GM19397 (cell line): ENCODE results near the gene PAIP2.
"Not testable (repeated sequence)": the region's sequence is repeated elsewhere in the genome, so short reads cannot be mapped to it uniquely, and the experiment has no call there.

Experiments used
- ATAC-seq: cut with Tn5 transposase; IDR thresholded peaks from one replicate; pipeline ENCODE4 v1.9.1; 2021; ENCODE audit warnings: mild to moderate bottlenecking, moderate library complexity; ENCODE audit not compliant: unreplicated experiment

The PAIP2 gene

DNA sequence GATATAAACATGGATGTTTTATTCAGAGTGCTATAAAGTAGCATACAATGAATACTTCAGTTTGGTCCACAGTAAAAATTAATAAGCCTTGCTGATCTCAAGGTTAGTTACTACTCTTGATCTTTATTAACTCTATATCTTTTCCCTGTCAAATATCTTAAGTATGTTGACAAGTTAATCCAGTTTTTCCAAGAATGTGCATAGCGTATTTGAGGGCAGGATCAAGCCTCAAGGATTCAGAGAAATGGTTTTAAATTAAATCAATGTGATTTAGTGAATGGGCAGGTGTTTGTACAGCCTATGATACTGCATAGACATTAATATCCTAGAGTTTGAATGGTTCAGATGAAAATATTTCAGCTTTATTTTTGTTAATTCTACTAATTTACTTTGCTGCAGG, 27.4 kb upstream of the PAIP2 start:
- ATAC-seq: no peak

DNA sequence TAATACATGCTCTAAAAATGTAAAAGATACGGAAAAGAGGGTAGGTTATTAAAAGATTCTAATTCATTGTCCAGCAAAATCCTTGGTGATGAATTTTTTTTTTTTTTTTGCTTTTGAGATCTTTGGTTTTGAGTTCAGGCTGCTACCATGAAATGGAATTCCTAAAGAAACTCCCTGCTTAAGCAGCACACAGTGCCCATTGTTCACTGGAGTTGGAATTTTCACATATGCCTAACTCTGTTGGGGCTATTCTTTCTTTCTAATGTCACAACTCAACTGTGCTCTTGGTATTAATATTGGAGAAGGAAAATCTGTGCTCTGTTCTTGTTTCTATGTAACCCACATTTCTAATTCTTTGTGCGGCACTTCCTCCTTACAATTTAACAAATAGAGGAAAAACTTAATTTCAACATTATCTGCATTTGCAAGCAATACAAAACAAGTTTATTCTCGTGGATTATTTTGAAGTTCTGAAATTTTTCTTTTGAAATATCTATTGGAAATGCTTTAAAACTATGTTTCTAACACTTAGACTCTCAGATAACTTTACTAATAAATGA, 26.5 kb upstream of the PAIP2 start:
- ATAC-seq: no peak

DNA sequence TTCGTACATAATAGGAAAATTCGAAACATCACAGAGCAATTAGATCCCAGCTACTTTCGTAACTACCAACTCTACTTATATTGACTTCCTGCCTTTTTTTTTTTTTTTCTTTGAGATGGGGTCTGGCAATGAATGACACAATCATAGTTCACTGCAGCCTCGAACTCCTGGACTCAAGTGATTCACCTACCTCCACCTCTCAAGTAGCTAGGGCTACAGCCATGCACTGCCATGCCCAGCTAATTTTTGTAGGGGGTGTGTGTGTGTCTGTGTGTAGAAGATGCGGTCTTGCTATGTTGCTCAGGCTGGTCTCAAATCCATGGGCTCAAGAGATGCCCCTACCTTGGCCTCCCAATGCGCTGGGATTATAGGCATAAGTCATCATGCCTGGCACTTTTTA, 5.8 kb upstream of the PAIP2 start:
- ATAC-seq: no peak

DNA sequence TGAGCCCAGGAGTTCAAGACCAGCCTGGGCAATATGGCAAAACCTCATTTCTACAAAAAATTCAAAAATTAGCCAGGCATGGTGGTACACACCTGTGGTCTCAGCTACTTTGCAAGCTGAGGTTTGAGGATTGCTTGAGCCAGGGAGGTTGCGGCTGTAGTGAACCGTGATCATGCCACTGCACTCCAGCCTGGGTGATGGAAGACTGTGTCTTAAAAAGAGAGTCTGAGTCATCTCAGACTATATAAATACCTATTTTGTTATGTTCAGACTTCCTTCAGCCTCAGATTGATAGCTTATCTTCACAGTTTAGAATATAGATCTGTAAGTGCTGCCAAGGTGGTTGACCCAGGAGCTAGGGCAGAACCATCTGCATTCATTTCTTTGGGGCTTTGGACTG, 1.6 kb upstream of the PAIP2 start:
- no peak for ATAC-seq

GRCh38 chr5:139341187-139341688, 416 bp upstream of the PAIP2 start:
- no peak for ATAC-seq

DNA sequence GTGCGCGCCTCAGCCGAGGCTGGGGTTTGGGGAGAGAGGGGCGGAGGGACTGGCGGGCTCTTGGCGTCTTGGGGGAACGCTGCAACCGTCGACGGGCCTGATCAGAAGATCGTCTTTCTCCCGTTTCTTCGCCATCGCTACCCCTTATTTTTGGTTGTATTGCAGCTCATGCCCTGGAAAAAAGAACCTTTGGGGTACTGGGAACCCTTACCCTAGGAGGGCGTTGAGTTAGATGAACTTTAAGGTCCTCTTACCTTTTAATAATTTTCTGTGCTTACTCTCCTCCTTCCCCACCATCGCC, 719 bp downstream of the PAIP2 start:
- peak; percentile 51 for ATAC-seq

DNA sequence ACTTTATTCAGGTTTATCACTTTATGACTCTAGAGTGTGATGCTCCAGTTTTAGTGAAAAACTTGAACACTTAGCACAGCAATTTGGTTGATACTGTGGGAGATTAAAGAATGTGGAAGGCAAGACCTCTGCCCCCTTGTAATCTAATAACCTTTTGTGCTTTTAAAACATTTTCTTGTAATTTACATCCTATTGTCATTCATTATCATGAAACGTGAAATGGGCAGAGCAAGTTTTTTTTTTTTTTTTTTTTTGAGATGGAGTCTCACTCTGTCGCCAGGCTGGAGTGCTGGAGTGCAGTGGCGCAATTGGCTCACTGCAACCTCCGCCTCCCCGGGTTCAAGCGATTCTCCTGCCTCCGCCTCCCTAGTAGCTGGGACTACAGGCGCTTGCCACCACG, 1.8 kb downstream of the PAIP2 start:
- ATAC-seq: no peak

- ATAC-seq: no peak
Observed at GRCh38 chr5:139344177-139344576, 2.5 kb downstream of the PAIP2 start.

DNA sequence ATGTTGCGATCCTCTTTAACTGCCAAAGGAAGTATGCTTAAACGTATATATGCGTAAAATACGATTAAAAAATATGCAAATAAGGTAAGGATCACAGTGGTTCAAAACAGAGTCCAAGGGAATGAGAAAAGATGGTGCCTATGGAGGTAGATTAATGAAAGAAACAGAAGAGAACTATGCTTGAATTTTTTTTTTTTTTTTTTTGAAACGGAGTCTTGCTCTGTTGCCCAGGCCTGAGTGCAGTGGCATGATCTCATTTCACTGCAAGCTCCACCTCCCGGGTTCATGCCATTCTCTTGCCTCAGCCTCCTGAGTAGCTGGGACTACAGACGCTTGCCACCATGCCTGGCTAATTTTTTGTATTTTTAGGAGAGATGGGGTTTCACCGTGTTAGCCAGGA, 3.8 kb downstream of the PAIP2 start:
- ATAC-seq: not testable (repeated sequence)

- not testable (repeated sequence) for ATAC-seq
Observed at GRCh38 chr5:139347863-139348262, 6.2 kb downstream of the PAIP2 start.

- no peak for ATAC-seq
Observed at GRCh38 chr5:139354186-139354585, 12.5 kb downstream of the PAIP2 start.

DNA sequence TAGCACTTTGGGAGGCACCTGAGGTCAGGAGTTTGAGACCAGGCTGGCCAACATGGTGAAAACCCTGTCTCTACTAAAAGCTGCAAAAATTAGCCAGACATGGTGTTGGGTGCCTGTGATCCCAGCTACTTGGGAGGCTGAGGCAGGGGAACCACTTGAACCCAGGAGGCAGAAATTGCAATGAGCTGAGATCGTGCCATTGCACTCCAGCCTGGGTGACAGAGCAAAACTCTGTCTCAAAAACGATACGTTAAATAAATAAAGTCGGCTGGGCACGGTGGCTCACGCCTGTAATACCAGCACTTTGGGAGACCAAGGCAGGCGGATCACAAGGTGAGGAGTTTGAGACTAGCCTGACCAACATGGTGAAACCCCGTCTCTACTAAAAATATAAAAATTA, 14.2 kb downstream of the PAIP2 start:
- not testable (repeated sequence) for ATAC-seq

- ATAC-seq: no peak
Observed at GRCh38 chr5:139358064-139358463, 16.4 kb downstream of the PAIP2 start.

- no peak for ATAC-seq
Observed at GRCh38 chr5:139360384-139360783, 18.7 kb downstream of the PAIP2 start.

- no peak for ATAC-seq
Observed at GRCh38 chr5:139361835-139362429, 20.3 kb downstream of the PAIP2 start.

DNA sequence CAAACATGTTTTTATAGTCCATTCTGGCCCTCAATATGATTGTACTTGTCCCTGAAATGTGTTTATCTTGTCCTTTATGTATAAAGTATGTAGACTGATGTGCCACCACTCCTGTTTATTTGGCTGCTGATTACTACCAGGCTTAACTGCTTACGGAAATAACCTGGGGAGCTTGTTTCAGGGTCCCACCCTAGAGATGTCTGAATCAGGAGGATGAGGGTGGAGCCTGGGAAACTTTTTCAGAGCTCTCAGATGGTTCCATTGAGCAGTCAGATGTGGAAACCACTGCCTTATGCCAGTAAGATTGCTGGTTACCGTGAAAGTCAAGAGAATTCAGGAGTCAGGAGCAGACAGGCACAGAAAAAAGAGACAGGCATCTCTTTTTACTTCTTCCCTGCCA, 22.3 kb downstream of the PAIP2 start:
- no peak for ATAC-seq

- no peak for ATAC-seq
Observed at GRCh38 chr5:139364466-139364865, 22.8 kb downstream of the PAIP2 start.

DNA sequence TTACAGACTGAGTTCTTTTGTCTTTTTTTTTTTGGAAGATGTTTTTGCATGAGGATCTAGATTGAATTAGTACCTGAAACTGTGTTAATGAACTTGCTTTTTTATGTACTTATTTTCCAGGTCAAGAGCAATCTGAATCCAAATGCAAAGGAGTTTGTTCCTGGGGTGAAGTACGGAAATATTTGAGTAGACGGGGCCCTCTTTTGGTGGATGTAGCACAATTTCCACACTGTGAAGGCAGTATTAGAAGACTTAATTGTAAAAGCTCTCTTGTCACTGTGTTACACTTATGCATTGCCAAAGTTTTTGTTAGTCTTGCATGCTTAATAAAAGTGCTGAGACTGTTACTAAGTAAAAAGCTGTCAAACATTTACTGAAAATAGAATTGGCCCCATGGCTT, 27.0 kb downstream of the PAIP2 start:
- no peak for ATAC-seq

- ATAC-seq: no peak
Observed at GRCh38 chr5:139369181-139369580, 27.5 kb downstream of the PAIP2 start.

DNA sequence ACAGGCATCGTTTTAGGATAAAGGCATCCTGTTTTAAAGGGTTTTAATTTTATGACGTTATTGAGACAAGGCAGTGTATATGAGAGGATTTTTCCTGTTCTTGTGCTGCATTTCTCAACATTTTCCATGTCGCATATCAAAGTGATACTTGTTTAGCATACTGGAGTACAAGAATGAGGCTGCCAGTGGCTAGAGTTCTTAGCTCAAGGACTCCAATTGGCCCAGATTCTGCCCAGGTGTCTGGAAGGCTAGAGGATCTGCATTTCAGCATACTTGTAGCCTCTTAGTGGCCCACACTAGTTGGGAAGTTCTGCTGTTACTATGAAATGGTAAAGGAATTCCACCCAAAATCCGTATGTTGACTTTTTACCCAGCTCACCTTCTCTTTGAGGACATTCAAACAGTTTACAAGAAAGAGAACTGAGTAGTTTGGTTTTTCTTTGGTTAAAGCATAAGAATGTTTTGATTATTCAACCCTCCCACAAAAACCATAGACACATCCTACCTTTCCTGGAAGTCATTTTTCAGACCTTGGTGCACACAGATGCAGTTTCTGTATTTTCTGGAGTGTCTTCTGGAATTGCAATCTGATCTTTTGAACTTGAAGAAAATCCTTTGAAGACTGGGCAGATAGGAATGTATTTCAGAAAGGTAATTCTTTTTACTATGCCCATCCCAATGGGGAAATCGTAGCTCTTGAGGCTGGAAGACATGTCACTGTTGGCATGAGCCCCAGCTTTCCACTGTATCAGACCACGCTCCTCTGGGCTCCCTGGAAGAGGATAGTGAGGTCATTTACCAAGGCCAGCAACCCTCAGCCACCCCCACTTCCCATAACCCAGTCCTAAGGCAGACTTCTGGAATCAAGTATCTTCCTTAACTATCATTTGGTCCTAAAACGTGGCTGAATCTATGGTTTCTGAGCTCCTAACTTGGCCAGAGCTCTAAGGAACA, 30.1 kb downstream of the PAIP2 start:
- ATAC-seq: no peak

DNA sequence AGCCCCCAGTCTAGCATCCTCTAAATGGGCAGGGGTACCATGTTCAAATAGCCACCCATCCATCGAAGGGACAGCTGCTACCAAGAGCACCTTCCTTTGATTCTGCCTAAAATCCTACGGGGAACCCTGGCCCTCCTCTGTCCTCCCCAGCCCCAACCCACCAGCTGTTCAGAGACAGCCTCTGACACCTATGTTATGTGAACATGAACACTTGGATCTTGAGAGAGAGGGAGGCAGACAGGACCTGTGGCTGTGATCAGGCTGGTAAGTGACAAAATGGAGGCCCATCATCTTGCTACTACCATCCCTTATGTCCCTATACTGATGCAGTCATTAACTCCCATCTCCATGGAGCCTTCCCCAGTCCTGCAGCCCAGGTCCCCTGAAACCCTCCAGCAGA, 33.3 kb downstream of the PAIP2 start:
- ATAC-seq: no peak

DNA sequence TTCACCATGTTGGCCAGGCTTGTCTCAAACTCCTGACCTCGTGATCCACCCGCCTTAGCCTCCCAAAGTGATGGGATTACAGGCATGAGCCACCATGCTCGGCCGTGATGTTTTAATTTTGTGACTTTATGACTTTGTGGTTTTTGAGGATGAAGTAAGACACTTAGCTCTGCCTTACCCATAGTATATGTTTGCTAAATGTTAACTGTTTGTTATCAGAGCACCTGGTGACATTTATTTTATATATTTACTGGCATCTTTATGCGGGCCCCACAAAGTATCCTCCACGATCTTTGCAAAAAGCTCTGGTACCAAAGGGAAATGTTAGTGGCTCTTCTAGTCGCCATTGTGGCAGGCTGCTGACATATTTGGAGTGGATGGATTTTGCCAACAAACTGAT, 34.7 kb downstream of the PAIP2 start:
- no peak for ATAC-seq
